ENCODE results near the gene HTRA1.
A peak's percentile ranks its signal among the peaks of the same experiment; 100 is the strongest.

The HTRA1 gene

DNA sequence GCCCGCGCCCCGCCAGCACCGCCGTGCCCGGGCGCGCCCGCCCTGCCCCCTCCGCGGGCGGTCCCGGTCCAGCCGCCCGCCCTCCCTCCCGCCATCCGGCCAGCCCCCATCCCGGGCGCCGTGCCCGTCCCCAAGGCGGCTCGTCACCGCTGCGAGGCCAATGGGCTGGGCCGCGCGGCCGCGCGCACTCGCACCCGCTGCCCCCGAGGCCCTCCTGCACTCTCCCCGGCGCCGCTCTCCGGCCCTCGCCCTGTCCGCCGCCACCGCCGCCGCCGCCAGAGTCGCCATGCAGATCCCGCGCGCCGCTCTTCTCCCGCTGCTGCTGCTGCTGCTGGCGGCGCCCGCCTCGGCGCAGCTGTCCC, at the start of gene HTRA1:
TSS of gene HTRA1 (plus strand) at position 187 of the 362 bp plus-strand sequence. CDS start at position 287, 100 bp downstream.
- DNase-seq = peak in 2 of 3 experiments; percentile 45 to 48

DNA sequence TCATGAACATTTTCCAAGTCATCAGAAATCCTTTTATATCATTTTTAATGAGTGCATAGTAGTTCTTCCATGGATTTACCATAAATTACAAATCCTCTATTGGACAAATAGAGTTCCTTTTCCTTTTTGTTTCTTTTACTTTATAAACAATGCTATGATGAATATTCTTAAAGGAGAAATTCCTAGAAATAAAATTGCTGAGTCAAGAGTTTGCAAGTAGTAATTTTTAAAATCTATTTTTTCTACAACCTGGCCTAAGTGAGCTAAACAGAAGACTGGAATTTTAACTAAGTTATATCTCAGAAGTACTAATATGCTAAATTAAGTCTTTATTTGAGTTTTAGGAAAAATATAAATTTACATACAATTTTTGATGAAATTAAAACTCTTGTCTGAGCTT, 48.0 kb upstream of the HTRA1 start:
- DNase-seq = no peak

DNA sequence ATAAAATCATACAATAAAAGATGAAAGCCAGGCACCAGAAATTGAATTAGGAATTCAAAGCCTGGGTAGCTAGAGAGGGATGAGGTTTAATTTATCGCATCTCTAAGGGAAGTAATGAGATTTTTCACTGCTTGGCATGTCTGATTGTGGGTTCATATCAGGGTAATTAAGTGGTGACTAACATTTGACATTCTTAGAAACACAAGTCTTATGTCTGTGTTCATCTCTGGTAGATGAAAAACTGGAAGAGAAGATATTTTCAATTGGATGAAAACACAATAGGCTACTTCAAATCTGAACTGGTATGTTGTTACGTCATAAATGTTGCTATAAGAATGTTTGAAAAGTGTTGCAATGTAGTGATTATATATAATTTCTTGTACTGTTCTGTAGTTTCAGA, 43.7 kb upstream of the HTRA1 start:
- no peak for DNase-seq

DNA sequence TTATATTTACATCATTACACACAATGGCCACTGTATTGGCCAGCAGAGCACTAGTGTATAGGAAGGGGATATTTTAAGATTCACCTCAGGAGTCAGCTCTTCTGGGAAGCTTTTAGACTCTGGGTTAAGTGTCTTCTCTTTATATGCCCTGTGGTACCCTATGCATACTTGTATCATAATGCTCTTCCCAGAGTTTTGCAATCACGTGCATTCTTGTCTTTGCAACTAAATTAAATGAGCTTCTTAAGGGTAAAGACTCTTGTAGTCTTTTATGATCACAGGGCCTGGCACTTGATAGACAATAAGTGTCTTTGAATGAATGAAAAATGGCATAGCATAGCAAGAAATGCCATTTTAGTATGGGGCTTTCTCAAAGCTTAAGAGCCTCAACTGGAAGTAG, 42.3 kb upstream of the HTRA1 start:
- no peak for DNase-seq

DNA sequence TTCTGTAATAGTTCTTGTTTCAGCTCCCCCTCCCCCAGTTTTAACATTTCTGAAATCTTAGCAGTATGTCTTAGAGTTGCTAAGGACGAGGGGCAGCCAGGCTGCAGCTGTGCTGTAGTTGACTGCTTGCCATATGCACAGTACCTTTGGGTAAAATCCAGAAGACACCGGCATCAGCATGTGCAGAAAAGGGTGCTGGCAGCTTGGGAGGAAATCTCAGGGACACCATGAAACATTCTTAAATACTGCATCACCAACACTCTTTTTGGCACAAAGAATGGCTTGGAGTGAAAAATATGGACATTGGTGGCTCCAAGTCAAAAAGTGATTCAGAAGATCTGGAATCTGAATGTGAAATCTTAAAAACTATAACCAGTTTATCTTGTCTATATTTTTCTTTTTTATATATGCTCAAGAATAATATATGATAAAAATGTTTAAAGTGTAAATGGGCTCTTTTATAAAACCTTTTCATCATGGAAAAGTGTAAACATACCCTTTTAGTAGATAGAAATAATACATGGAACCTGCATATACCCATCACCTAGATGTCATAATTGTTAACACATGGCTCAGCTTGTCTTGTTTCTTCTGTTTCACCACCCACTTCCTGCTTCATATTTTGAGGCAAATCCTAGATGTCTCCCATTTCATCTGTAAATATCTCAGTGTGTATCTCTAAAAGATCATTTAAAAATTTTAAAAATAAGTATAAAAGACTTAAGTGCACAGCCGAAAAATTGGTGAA, 41.3 kb upstream of the HTRA1 start:
- no peak for DNase-seq

DNA sequence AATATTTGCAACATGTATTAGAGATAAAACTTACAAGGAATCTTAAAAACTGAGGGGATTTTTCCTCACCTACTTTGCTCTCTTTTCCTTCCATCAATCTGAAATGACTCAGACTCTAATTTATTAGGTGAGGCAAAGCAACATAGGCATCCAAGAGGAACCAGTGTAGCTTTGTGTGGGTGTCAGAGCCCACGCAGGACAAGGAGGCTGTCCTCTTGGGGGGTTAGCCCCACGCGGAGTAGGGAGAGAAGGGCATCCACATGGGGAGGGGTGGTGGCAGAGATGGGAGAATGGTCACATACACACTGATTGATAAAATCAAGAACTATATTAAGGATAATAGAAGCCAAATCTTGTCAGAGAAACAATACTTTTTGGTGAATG, 40.7 kb upstream of the HTRA1 start:
- DNase-seq = no peak

DNA sequence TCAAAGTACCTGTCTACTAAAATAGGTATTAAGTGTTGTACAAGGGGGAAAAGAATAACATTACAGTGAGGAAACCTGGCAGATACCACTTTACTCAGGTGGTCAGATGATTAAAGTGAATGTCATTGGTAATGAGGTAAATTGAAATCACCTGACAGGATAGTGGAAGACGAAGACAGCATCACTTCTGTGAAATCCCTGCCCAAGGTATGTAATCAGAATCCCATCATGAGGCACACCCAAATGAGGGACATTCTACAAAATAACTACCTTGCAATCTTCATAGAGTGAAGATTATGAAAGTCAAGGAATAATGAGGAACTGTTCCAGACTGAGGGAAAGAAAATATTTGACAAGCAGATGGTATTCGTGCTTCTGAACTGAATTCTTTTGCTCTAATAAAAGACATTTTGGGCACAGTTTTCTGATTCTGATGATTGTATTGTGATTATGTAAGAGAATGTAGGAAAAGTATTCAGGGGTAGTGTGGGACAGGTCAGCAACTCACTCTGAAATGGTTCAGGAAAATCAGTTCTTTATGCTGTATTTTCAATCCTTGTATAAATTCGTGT, 40.2 kb upstream of the HTRA1 start:
- DNase-seq = no peak

DNA sequence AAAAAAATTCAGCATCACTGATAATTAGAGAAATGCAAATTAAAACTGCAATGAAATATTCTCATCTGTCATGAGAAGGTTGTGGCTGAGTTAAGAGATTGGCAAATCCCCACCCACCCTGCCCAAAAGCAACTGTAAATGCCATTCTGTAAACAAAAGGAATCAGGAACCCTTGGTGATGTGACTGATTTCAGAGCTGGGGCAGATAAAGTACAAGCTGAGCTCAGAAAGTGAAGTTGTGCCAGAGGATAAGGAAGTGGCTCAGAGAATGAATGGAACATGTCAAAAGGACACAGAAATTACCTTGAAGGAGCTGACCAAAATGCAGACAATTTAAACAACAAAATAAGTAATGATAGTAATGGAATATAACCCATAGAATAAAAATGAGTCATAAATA, 39.6 kb upstream of the HTRA1 start:
- no peak for DNase-seq

DNA sequence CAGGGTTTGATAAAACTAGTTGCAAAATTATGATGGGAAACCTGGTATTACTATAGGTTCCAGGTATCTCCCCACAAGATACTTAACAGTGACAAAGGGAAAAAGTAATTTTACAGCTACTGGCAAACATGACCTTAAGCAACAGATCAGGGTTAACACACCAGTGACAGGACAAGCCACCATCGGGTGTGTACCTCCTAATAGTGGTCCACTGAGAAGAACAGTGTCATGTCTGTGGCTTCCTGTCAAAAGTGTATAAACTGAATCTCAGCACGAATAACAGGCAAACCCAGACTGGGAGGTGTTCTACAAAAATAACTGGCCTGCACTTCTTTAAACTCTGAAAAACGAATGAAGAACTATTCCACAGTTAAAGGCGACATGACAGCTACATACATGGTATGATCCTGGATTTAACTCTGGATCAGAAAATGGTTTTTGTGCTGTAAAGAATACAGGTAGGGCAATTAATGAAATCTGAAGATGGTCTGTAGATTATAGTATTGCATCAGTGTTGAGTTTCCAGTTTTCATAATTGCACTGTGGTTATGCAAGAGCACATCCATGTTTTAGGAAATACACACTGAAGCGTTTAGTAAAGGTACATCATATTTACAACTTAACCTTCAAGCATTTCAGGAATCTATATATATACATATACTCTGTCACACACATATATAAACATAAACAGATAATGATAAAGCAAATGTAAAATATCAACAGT, 38.9 kb upstream of the HTRA1 start:
- DNase-seq = no peak

DNA sequence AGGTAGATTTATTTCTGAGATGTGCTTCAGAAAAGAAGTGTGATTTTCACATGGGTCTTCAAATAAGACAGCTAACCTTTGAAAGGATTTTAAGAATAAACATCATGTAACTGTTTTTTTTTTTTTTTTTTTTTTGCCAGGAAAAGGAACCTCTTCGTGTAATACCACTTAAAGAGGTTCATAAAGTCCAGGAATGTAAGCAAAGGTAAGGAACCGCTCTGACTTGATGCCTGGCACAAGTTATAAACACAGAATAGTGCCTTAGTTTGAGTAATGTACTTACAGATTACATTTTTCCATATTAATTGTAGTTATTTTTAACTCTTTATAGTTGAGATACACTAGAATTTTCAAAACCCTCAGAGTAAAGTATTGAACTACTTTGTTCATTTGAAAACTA, 37.3 kb upstream of the HTRA1 start:
- DNase-seq = no peak

DNA sequence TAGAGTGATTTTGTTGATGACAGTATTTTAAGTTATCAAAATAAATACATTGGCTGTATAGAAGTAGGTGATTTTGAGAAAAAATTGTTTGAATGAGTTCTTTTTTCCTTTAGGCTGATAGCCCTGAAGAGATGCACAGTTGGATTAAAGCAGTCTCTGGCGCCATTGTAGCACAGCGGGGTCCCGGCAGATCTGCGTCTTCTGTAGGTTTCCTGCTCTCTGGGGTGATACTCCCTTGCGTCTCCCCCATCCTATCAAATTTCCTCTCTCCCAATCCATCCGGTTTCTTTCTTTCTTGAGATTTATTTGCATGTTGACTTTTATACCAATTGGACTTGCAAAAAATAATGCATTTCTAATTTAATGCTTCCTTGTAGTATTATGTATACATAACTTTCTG, 34.5 kb upstream of the HTRA1 start:
- DNase-seq = no peak

DNA sequence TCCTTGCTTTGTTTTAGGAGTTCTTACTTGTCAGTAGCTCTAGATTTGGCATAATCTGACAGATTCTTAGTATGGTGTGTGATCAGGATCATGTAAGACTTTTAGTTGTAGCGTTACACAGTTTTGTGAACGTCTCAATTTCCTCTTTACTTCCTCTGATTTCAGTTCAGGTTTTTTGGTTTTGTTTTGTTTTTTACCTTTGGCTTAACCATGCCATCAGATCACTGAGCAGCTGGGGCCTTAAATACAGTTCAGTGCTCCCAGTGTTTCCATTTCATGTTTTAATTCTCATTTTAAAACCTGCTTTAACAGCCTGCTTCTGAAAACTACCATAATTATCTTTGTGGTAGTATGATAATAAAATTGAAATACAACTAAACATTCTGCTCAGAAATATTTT, 34.1 kb upstream of the HTRA1 start:
- no peak for DNase-seq

DNA sequence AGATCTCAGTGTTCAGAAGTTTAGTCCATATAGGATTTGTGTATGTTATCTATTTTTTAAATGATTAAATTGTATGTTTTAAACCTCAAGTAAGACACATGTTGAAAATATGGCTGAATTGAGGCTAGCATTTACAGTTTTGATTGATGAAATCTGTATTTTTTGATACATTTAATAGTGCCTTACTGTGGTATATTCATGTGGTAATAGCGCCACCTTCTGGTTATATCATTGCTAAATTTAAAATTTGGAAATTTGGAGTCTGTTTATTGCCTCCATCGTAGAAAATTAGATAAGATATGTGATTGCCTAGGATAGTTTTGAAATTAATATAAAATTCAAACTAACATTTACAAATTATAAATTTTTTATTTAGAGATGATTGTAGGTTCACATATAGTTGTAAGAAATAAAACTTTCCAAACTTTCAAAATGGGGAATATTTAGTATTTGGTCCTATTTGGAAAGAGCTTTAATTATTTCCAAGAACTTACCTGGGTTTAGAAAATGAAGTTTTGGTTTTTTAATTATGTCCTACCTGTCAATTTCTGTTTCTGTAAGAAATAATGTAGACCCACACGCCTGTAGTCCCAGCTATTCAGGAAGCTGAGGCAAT, 26.0 kb upstream of the HTRA1 start:
- DNase-seq = peak in 2 of 3 experiments; percentile 36 to 57

DNA sequence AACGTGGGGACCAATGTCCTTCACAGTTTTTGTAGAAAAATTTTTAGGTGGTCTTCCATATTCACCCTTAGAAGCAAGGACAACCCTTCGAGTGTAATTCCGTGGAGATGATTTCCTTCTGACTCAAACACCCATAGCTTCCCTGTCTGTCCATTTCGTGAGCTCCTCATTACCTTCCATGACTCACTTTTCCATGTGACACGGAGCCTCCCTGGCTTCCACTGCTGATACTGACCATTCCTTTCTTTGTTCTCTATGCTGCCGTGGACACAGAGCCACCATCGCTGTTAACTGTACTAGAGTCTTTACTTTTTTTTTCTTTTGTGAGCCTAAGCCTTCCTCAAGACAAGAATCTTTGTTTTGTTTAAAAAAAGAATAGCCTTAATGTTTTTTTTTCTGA, 19.4 kb upstream of the HTRA1 start:
- no peak for DNase-seq

DNA sequence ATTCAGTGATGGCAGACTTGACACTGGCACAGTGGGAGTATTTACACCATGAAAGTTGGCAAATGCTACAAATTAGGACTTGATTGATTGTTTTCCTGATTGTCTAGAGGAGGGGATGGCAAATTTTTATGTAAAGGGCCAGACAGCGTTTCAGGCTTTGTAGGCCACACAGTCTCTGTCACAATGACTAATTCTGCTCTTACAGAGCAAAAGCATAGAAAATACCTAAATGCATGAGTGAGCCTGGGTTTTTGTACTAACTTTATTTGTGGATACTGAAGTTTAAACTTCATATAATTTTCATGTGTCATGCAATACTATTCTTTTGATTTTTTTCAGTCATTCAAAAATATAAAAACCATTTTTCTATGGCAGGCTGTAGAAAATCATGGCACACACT, 15.9 kb upstream of the HTRA1 start:
- no peak for DNase-seq

DNA sequence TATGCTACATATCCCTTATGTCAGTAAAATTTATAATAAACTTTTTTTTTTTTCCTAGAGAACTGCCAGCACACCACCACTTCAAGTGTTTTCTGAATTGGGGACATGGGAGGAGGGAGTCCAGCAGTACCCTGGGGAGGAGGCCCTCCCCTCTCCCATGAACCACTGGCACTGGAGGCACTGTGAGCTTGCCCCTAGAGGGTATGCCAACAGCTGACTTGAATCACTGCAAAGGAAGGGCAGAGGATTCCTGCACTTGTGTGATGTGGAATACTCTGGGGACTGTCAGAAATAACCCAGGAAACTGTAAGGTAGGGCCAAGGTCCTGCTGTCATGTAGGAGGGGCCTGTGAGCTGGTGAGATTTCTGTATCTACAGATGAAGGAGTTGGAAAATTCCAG, 15.4 kb upstream of the HTRA1 start:
- no peak for DNase-seq

DNA sequence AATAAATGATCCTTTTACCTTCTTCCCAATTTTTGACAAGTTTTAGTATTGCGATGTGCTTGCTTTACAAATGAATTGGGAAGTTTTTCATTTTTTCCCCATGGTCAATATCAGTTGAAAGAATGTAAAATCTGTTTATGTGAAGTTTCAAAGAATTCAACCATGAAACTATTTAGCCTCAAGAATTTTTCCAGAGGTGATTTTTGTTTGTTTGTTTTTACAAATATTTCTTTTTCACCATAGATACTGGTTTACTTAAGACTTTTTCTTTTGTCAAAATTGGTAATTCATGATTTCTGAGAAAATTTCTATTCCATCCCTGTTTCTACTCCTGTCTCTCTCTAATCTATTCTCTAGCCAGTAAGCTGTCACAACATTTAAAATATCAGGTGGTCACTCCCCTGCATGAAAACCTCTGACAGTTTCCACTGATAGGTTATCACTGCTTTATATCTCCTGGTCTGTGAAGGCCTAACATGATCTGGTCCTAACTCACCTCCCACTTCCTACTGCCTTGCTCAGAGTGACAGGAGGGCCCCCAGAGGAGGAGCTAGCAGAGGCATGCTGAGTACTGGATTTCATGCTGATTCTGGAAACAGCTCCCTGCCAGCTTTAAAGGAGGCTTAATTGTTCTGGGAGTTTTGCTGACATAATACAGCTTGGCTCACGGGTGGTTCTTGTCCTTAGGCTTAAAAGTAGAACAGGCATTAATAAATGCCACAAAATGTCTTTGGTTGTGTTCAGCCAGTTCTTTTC, 14.5 kb upstream of the HTRA1 start:
- DNase-seq = peak in 1 of 3 experiments; percentile 7

DNA sequence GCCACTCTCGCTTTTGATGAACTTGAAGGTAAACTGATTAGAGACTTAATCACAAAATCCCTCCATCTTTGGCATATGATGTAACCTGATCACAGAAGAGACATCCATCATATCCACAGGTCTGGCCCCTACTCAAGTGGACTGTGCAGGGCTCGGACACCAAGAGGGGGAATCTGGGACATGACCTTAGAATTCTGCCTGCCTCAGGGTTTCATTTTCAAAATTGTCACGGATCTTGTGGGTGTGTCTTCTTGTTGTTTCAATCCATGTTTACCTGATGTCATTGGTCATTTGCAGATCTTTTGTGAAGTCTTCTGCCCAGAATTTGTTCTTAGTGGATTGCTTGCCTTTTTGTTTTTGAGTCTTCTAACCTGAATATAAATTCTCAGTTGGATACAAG, 12.8 kb upstream of the HTRA1 start:
- no peak for DNase-seq

DNA sequence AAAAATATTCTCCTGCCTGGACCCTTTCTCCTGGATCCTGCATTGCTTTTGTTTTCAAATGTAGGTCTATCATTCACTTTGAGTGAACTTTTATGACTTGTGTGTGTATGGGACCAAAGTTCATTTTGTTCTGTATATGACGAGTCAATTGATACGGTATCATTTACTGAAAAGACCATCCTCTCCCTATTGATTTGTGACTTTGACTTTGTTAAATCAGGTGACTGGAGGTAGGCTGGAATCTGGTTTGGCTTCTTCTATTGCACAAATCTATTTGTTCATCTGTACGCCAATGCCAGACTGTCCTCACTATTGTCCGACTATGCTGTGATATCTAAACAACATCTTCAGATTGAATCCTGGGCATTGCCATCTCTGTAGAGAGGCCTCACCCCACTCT, 12.2 kb upstream of the HTRA1 start:
- no peak for DNase-seq

DNA sequence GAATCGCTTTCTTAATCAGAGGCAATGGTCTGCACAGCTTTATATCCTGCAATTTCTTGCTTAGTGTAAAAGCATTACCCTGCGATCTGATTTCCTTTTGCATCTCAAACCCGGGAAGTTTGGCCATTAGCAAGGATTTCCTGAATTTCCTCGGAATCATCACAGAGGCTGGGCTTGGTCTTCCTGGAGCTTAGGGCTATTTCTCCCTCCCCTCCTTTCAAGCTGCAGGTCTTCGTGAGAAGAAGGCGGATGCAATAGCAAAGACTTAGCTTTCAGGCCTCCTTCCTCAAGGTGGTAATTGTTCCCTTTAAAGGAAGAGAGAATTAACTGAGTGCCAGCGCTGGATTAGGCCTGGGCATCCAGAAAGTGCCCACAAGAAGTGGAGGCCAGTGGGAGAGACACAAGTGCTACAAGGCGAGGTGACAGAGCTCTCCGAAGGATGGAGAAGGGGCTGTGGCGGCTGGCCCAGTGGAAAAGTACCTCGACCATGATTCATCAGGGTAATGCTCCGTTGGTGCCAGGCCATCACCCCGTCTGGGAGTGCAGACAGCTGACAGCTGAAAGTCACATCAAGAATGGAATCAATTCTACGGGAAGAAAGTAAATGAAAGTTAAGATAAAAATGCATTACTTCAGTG, 10.9 kb upstream of the HTRA1 start:
- no peak for DNase-seq

DNA sequence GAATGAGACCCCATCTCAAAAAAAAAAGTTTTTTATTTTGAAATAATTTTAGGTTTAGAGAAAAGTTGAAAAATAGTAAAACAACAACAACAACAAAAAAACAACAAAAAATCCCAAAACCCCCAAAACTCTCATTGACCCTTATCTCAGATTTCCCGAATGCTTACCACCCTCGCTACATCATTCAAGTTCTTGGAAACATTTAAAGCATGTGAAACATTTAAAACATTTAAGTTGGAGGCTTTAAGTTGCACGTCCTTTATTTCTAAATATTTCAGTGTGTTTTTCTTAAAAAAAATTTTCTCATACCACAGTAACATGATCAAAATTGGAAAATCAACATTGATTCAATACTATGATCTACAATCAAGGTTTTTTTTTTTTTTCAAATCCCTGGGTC, 7.3 kb upstream of the HTRA1 start:
- no peak for DNase-seq

DNA sequence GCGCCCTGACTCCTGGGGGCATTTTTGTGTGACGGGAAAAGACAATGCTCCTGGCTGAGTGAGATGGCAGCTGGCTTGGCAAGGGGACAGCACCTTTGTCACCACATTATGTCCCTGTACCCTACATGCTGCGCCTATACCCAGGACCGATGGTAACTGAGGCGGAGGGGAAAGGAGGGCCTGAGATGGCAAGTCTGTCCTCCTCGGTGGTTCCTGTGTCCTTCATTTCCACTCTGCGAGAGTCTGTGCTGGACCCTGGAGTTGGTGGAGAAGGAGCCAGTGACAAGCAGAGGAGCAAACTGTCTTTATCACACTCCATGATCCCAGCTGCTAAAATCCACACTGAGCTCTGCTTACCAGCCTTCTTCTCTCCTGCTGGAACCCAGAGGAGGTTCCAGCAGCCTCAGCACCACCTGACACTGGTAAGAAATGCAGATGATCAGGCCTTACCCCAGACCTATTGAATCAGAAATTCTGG, 6.7 kb upstream of the HTRA1 start, which contains the start of gene ARMS2:
TSS of gene ARMS2 (plus strand) at position 51 of the 478 bp plus-strand sequence. CDS start at position 126, 75 bp downstream.
- DNase-seq = no peak
